Natural killer cell (primary cell): ENCODE data around the gene TIPRL. TPM values are rescaled to one million over a fixed set of nuclear protein-coding genes. Genes with fewer than 3 reads are reported as not detected.

ENCODE experiments used
- ATAC-seq, 3 donors: fragments of 150-1000 bp in 2 of 3; fragments of 200-7000 bp in 1 of 3; cut with Tn5 transposase; 1 replicate in 1 of 3; 2 replicates in 2 of 3; pipeline ENCODE4 v1.10.0; 2021; ENCODE audit warnings: mild to moderate bottlenecking in 2 of 3, moderate library complexity in 2 of 3
- DNase-seq, 2 donors: peaks; one replicate each; pipeline versions ENCODE4 v3.0.0 to v3.0.0-alpha.2; 2013 to 2021; ENCODE audit warnings: mixed read lengths in 1 of 2
- H3K27ac ChIP-seq: one replicate; pipeline ENCODE4 v1.5.1; 2013; ENCODE audit warnings: mild to moderate bottlenecking, low read length
- H3K27me3 ChIP-seq: one replicate; pipeline ENCODE4 v1.6.1; 2013; ENCODE audit warnings: low read length; ENCODE audit not compliant: control insufficient read depth, insufficient read depth
- H3K36me3 ChIP-seq: one replicate; pipeline ENCODE4 v1.6.1; 2013; ENCODE audit warnings: low read length; ENCODE audit not compliant: control insufficient read depth, insufficient read depth
- H3K4me1 ChIP-seq: one replicate; pipeline ENCODE4 v1.6.1; 2013; ENCODE audit warnings: low read length; ENCODE audit not compliant: control insufficient read depth, insufficient read depth
- H3K4me3 ChIP-seq: one replicate; pipeline ENCODE4 v1.5.1; 2013; ENCODE audit warnings: low read length
- H3K9me3 ChIP-seq: one replicate; pipeline ENCODE4 v1.6.1; 2013; ENCODE audit warnings: low read length; ENCODE audit not compliant: control insufficient read depth, insufficient read depth
- H3K27ac Mint-ChIP-seq, 2 donors: one replicate each; pipeline ENCODE4 v1.8.0; 2022; ENCODE audit warnings: mild to moderate bottlenecking in 2 of 2, mixed read lengths in 2 of 2, moderate library complexity in 1 of 2
- H3K27me3 Mint-ChIP-seq, 2 donors: one replicate each; pipeline ENCODE4 v1.8.0; 2022; ENCODE audit warnings: low read depth in 2 of 2, mixed read lengths in 2 of 2
- H3K36me3 Mint-ChIP-seq: one replicate; pipeline ENCODE4 v1.8.0; 2022; ENCODE audit warnings: mixed read lengths
- H3K4me1 Mint-ChIP-seq, 2 donors: one replicate each; pipeline ENCODE4 v1.8.0; 2022; ENCODE audit warnings: mixed read lengths in 2 of 2
- H3K4me3 Mint-ChIP-seq: one replicate; pipeline ENCODE4 v1.8.0; 2022; ENCODE audit warnings: mild to moderate bottlenecking, moderate library complexity, mixed read lengths
- H3K9me3 Mint-ChIP-seq, 2 donors: one replicate each; pipeline ENCODE4 v1.8.0; 2022; ENCODE audit warnings: mixed read lengths in 2 of 2
- CTCF ChIP-seq: fragments of 200-600 bp; IDR thresholded peaks from one replicate; pipeline ENCODE4 v1.8.0; 2022; ENCODE audit warnings: antibody characterized with exemption
- WGBS: methylation state at CpG from one replicate; pipeline ENCODE4 v1.1.7; 2013; ENCODE audit warnings: missing lambda C conversion rate; ENCODE audit not compliant: insufficient coverage; 5-methylcytosine and 5-hydroxymethylcytosine counted together
- intact Hi-C: fragments of 100-400 bp; cut with micrococcal nuclease; formaldehyde crosslinking; loops from one replicate; pipeline ENCODE4 v1.14.2; 2022
- total RNA-seq, 4 donors: library from RNA; stranded (reverse); fragments of 120-200 nt in 1 of 4; gene quantifications; one replicate each; pipeline versions ENCODE4 v1.2.3 to v1.2.4, GENCODE V29; 2013 to 2022

TIPRL gene
- total RNA-seq, 3 donors from 2014 or later (not counting 1 experiment from before 2014, with no cell fraction given): 23.5 to 27.4 (median 25.6) TPM

DNA sequence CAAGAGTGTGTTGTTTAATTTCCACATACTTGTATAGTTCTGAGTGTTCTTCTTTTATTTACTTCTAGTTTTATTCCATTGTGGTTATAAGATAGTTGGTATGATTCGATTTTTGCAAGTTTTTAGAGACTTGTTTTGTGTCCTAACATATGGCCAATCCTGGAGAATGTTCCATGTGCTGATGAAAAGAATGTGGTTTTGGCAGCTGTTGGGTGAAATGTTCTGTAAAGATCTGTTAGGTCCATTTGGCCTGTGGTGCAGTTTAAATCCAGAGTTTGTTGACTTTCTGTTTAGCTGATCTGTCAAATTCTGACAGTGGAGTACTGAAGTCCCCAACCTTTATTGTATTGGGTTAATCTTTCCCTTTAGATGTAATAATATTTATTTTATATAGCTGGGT lies 19.5 kb upstream of the TIPRL start:
- Histone ChIP-seq H3K4me1 (no peaks in the 10 kb centered on the region), H3K9me3 (peaks cover 8% of the 10 kb centered on the region), H3K27me3 (peaks cover 2% of the 10 kb centered on the region), H3K27ac (no peak overlapping the region), H3K4me3 (no peak overlapping the region), H3K36me3 (no peaks in the 10 kb centered on the region)
- intact Hi-C loops: no loop called here
- Mint-ChIP-seq H3K27me3 (peaks cover 43 to 67% of the 10 kb centered on the region in 2 donors), H3K4me1 (no peaks in the 10 kb centered on the region), H3K9me3 (peaks cover 5 to 19% of the 10 kb centered on the region in 2 donors), H3K4me3 (no peak overlapping the region), H3K27ac (no peak overlapping the region), H3K36me3 (peaks cover 31% of the 10 kb centered on the region)
- no peak for ATAC-seq
- 65% methylated on average over 1 of the region's 1 CpG for WGBS
- no peak for TF ChIP-seq CTCF
- no peak for DNase-seq

- Histone ChIP-seq H3K27ac (no peak overlapping the region), H3K4me3 (no peak overlapping the region), H3K9me3 (peaks cover 8% of the 10 kb centered on the region), H3K36me3 (no peaks in the 10 kb centered on the region), H3K4me1 (no peaks in the 10 kb centered on the region), H3K27me3 (peaks cover 2% of the 10 kb centered on the region)
- H3K4me1 Mint-ChIP-seq: no peaks in the 10 kb centered on the region
- H3K4me3 Mint-ChIP-seq: no peak overlapping the region
- TF ChIP-seq CTCF: no peak
- H3K27ac Mint-ChIP-seq: no peak overlapping the region
- intact Hi-C loops: no loop called here
- 100% methylated on average over 1 of the region's 1 CpG for WGBS
- DNase-seq (no peak), ATAC-seq (no peak)
- H3K9me3 Mint-ChIP-seq: peaks cover 5 to 19% of the 10 kb centered on the region in 2 donors
- H3K36me3 Mint-ChIP-seq: peaks cover 31% of the 10 kb centered on the region
- H3K27me3 Mint-ChIP-seq: peaks cover 43 to 66% of the 10 kb centered on the region in 2 donors
Measured at GRCh38 chr1:168159979-168160378, 18.8 kb upstream of the TIPRL start.

DNA sequence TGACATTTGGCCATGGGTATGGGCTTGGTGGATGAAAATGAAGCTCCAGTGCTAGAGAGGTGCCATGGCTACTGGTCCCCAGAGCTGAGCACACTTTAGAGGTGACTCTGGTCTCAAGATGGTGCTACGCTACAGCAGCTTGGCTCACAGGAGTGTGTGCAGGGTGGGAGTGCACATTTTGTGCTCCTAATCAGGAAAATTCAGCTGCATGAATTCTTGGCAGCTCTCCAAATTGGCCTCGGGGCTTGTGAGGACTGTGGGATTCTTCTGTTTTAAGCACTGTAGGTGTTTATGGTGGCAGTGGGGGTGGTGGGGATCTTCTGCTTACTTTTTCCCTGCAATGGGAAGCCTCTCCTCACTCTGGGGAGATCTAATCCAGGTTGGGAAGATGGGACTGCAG lies 17.3 kb upstream of the TIPRL start:
- no peaks in the 10 kb centered on the region for H3K36me3 ChIP-seq
- no peaks in the 10 kb centered on the region for H3K4me1 ChIP-seq
- no peak overlapping the region for H3K27ac ChIP-seq
- H3K9me3 Mint-ChIP-seq: peaks cover 5 to 19% of the 10 kb centered on the region in 2 donors
- H3K4me3 ChIP-seq: no peak overlapping the region
- no peak for TF ChIP-seq CTCF
- H3K4me1 Mint-ChIP-seq: no peaks in the 10 kb centered on the region
- DNase-seq (no peak), ATAC-seq (no peak)
- H3K27ac Mint-ChIP-seq: no peak overlapping the region
- peaks cover 31% of the 10 kb centered on the region for H3K36me3 Mint-ChIP-seq
- H3K27me3 ChIP-seq: peaks cover 2% of the 10 kb centered on the region
- H3K4me3 Mint-ChIP-seq: no peak overlapping the region
- WGBS: 84% methylated on average over 2 of the region's 2 CpGs
- intact Hi-C loops: no loop called here
- H3K9me3 ChIP-seq: peaks cover 8% of the 10 kb centered on the region
- H3K27me3 Mint-ChIP-seq: peaks cover 45 to 56% of the 10 kb centered on the region in 2 donors

DNA sequence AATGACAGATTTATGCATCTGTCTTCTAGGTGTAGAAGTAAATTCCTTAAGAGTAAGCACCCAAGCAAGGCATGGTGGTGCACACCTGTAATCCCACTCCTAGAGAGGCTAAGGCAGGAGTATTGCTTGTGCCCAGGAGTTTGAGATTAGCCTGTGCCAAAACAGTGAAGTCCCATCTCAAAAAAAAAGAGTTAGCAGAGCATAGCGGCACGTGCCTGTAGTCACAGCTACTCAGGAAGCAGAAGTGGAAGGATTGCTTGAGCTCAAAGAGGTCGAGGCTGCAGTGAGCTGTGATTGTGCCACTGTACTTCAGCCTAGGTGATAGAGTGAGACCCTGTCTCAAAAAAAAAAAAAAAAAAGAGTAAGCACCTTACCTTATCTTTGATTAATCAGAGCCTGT lies 15.1 kb upstream of the TIPRL start:
- Histone ChIP-seq H3K4me3 (no peak overlapping the region), H3K27me3 (peaks cover 2% of the 10 kb centered on the region), H3K4me1 (no peaks in the 10 kb centered on the region), H3K9me3 (peaks cover 8% of the 10 kb centered on the region), H3K36me3 (no peaks in the 10 kb centered on the region), H3K27ac (no peak overlapping the region)
- H3K27ac Mint-ChIP-seq: no peak overlapping the region
- H3K9me3 Mint-ChIP-seq: peaks cover 3 to 13% of the 10 kb centered on the region in 2 donors
- no peak overlapping the region for H3K4me3 Mint-ChIP-seq
- WGBS: 13% methylated on average over 3 of the region's 3 CpGs
- ATAC-seq (no peak), DNase-seq (no peak)
- H3K4me1 Mint-ChIP-seq: no peaks in the 10 kb centered on the region
- H3K27me3 Mint-ChIP-seq: peaks cover 30 to 43% of the 10 kb centered on the region in 2 donors
- H3K36me3 Mint-ChIP-seq: peaks cover 18% of the 10 kb centered on the region
- intact Hi-C loops: no loop called here
- no peak for TF ChIP-seq CTCF
